Measurements from ENCODE around the gene SH3TC2. TPM values are rescaled to one million over a fixed set of nuclear protein-coding genes. Genes with fewer than 3 reads are reported as not detected.

SH3TC2 gene
- total and polyA plus RNA-seq, 4 donors, result 0.28 to 3.3 (median 0.64) TPM

- Histone ChIP-seq H3K27me3 (ENCODE audit: control insufficient read depth in 3 of 3, insufficient read depth in 3 of 3, low read length in 2 of 3) (no peaks in the 10 kb centered on the region), H3K4me1 (ENCODE audit: control insufficient read depth in 5 of 5, insufficient read depth in 5 of 5, low read length in 5 of 5) (no peaks in the 10 kb centered on the region), H3K9ac (ENCODE audit: insufficient read depth in 1 of 2, low read length in 2 of 2) (no peak overlapping the region), H3K36me3 (ENCODE audit: control insufficient read depth in 4 of 4, insufficient read depth in 4 of 4, low read length in 4 of 4) (no peaks in the 10 kb centered on the region), H3K4me3 (no peak overlapping the region), H3K27ac (ENCODE audit: low read depth in 1 of 2, low read length in 1 of 2) (no peak overlapping the region), H3K9me3 (ENCODE audit: control insufficient read depth in 4 of 4, insufficient read depth in 3 of 4, low read length in 3 of 4) (no peaks in the 10 kb centered on the region)
- TF ChIP-seq CTCF (IDR thresholded peaks at IDR 0.05; ENCODE audit: control extremely low read depth, extremely low read depth), result no peak
- 54 to 85% methylated on average over 1 of the region's 1 CpG for WGBS, 2 donors
- no peak for DNase-seq
- ATAC-seq (ENCODE audit: insufficient read depth, low FRiP score), result no peak
These were observed 72.0 kb downstream of the SH3TC2 start for GRCh38 chr5:148990817-148991216.

- Histone ChIP-seq H3K27me3 (ENCODE audit: control insufficient read depth in 3 of 3, insufficient read depth in 3 of 3, low read length in 2 of 3) (no peaks in the 10 kb centered on the region), H3K27ac (ENCODE audit: low read depth in 1 of 2, low read length in 1 of 2) (no peak overlapping the region), H3K36me3 (ENCODE audit: control insufficient read depth in 4 of 4, insufficient read depth in 4 of 4, low read length in 4 of 4) (no peaks in the 10 kb centered on the region), H3K9ac (ENCODE audit: insufficient read depth in 1 of 2, low read length in 2 of 2) (no peak overlapping the region), H3K4me3 (no peak overlapping the region), H3K9me3 (ENCODE audit: control insufficient read depth in 4 of 4, insufficient read depth in 3 of 4, low read length in 3 of 4) (no peaks in the 10 kb centered on the region), H3K4me1 (ENCODE audit: control insufficient read depth in 5 of 5, insufficient read depth in 5 of 5, low read length in 5 of 5) (no peaks in the 10 kb centered on the region)
- no peak for TF ChIP-seq CTCF (IDR thresholded peaks at IDR 0.05; ENCODE audit: control extremely low read depth, extremely low read depth)
- ATAC-seq (ENCODE audit: insufficient read depth, low FRiP score) (no peak), DNase-seq (no peak)
- WGBS, 2 donors, result 91 to 96% methylated on average over 2 of the region's 2 CpGs
These were observed 73.3 kb downstream of the SH3TC2 start for GRCh38 chr5:148989567-148989966.

GRCh38 chr5:148988328-148988727 is 74.5 kb downstream of the SH3TC2 start:
- 83 to 92% methylated on average over 6 of the region's 6 CpGs for WGBS, 2 donors
- H3K9ac ChIP-seq (ENCODE audit: insufficient read depth in 1 of 2, low read length in 2 of 2), result no peak overlapping the region
- DNase-seq (no peak), ATAC-seq (ENCODE audit: insufficient read depth, low FRiP score) (no peak)
- no peak overlapping the region for H3K4me3 ChIP-seq
- no peaks in the 10 kb centered on the region for H3K36me3 ChIP-seq (ENCODE audit: control insufficient read depth in 4 of 4, insufficient read depth in 4 of 4, low read length in 4 of 4)
- no peak overlapping the region for H3K27ac ChIP-seq (ENCODE audit: low read depth in 1 of 2, low read length in 1 of 2)
- H3K9me3 ChIP-seq (ENCODE audit: control insufficient read depth in 4 of 4, insufficient read depth in 3 of 4, low read length in 3 of 4), result no peaks in the 10 kb centered on the region
- H3K27me3 ChIP-seq (ENCODE audit: control insufficient read depth in 3 of 3, insufficient read depth in 3 of 3, low read length in 2 of 3), result no peaks in the 10 kb centered on the region
- TF ChIP-seq CTCF (IDR thresholded peaks at IDR 0.05; ENCODE audit: control extremely low read depth, extremely low read depth), result no peak
- no peaks in the 10 kb centered on the region for H3K4me1 ChIP-seq (ENCODE audit: control insufficient read depth in 5 of 5, insufficient read depth in 5 of 5, low read length in 5 of 5)

- peak; percentile 23 for ATAC-seq (ENCODE audit: insufficient read depth, low FRiP score)
- Histone ChIP-seq H3K27ac (ENCODE audit: low read depth in 1 of 2, low read length in 1 of 2) (no peak overlapping the region), H3K27me3 (ENCODE audit: control insufficient read depth in 3 of 3, insufficient read depth in 3 of 3, low read length in 2 of 3) (no peaks in the 10 kb centered on the region), H3K4me3 (no peak overlapping the region), H3K9ac (ENCODE audit: insufficient read depth in 1 of 2, low read length in 2 of 2) (no peak overlapping the region), H3K9me3 (ENCODE audit: control insufficient read depth in 4 of 4, insufficient read depth in 3 of 4, low read length in 3 of 4) (no peaks in the 10 kb centered on the region), H3K36me3 (ENCODE audit: control insufficient read depth in 4 of 4, insufficient read depth in 4 of 4, low read length in 4 of 4) (no peaks in the 10 kb centered on the region), H3K4me1 (ENCODE audit: control insufficient read depth in 5 of 5, insufficient read depth in 5 of 5, low read length in 5 of 5) (peaks cover 0 to 4% (median 0%) of the 10 kb centered on the region in 5 donors)
- no peak for DNase-seq
- no peak for TF ChIP-seq CTCF (IDR thresholded peaks at IDR 0.05; ENCODE audit: control extremely low read depth, extremely low read depth)
- 69 to 78% methylated on average over 2 of the region's 2 CpGs for WGBS, 2 donors
These were observed 76.2 kb downstream of the SH3TC2 start for GRCh38 chr5:148986636-148987035.

Measured in lung (tissue), 12 donors.